ENCODE measurements around the gene RBM5. TPM values are rescaled to one million over a fixed set of nuclear protein-coding genes. Genes with fewer than 3 reads are reported as not detected.

Gene RBM5
- total RNA-seq, 4 donors from 2014 or later: 41.1 to 108 (median 48.2) TPM

GRCh38 chr3:50117120-50117519, 28.4 kb downstream of the RBM5 start:
- Histone ChIP-seq H3K36me3 (peaks cover 6 to 83% of the 10 kb centered on the region in 2 donors), H3K4me1 (peaks cover 7 to 12% of the 10 kb centered on the region in 2 donors), H3K4me3 (no peak overlapping the region), H3K27ac (no peak overlapping the region), H3K27me3 (no peaks in the 10 kb centered on the region), H3K9me3 (no peaks in the 10 kb centered on the region)
- TF ChIP-seq CTCF (IDR thresholded peaks at IDR 0.05 in 4 of 5, conservative IDR thresholded peaks at IDR 0.05 in 1 of 5) (no peak), POLR2A (IDR thresholded peaks at IDR 0.05) (no peak)
- no peak for ATAC-seq
- no peak for DNase-seq
- intact Hi-C loops (cut with DNase I; ENCODE audit: low total_unique reads) (no loop called here), in situ Hi-C loops (cut with MboI; ENCODE audit: low sequenced_read_pairs in 4 of 4) (no loop called here)

GRCh38 chr3:50118237-50118636, 29.5 kb downstream of the RBM5 start:
- no peaks in the 10 kb centered on the region for H3K27me3 ChIP-seq
- peaks cover 3 to 4% of the 10 kb centered on the region in 2 donors for H3K4me1 ChIP-seq
- no peak overlapping the region for H3K4me3 ChIP-seq
- H3K36me3 ChIP-seq: peaks cover 6 to 74% of the 10 kb centered on the region in 2 donors
- no peaks in the 10 kb centered on the region for H3K9me3 ChIP-seq
- intact Hi-C loops (cut with DNase I; ENCODE audit: low total_unique reads) (no loop called here), in situ Hi-C loops (cut with MboI; ENCODE audit: low sequenced_read_pairs in 4 of 4) (no loop called here)
- DNase-seq (no peak), ATAC-seq (no peak)
- TF ChIP-seq POLR2A (IDR thresholded peaks at IDR 0.05): no peak
- TF ChIP-seq CTCF (IDR thresholded peaks at IDR 0.05 in 4 of 5, conservative IDR thresholded peaks at IDR 0.05 in 1 of 5): no peak
- H3K27ac ChIP-seq: no peak overlapping the region

DNA sequence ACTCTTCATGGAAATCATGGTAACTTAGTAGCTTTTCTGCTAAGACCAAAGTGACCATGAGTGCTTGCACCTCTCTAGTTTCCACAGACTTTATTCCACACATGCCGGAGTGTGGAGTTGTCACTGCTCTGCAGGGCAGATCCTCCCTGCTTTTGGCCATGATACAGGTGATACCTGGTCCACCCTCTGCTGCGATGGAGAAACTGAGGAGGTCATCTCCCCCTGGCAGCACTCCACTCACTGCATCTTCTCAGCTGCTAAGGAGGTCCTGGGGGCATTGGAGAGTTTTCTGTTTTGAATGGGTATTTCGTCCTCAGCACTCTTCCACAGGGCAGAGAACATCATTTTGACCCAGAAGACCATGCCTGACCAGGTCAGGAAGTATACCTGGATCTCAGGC, 31.1 kb downstream of the RBM5 start:
- no peak overlapping the region for H3K27ac ChIP-seq
- TF ChIP-seq CTCF (IDR thresholded peaks at IDR 0.05 in 4 of 5, conservative IDR thresholded peaks at IDR 0.05 in 1 of 5) (no peak), POLR2A (IDR thresholded peaks at IDR 0.05) (no peak)
- ATAC-seq (no peak), DNase-seq (no peak)
- H3K4me1 ChIP-seq: peaks cover 3% of the 10 kb centered on the region in 2 donors
- no peak overlapping the region for H3K4me3 ChIP-seq
- intact Hi-C loops (cut with DNase I; ENCODE audit: low total_unique reads): loop anchor here (2.0 kb wide), 2 partner anchors 35 to 107 kb away; partner anchors contain the start of gene SEMA3F
- H3K9me3 ChIP-seq: no peaks in the 10 kb centered on the region
- no peaks in the 10 kb centered on the region for H3K27me3 ChIP-seq
- H3K36me3 ChIP-seq: peaks cover 3 to 58% of the 10 kb centered on the region in 2 donors
- in situ Hi-C loops (cut with MboI; ENCODE audit: low sequenced_read_pairs in 4 of 4): loop anchor here (5.0 to 10.0 kb wide), 2 partner anchors 65 to 68 kb away; no protein-coding TSS in a partner anchor

DNA sequence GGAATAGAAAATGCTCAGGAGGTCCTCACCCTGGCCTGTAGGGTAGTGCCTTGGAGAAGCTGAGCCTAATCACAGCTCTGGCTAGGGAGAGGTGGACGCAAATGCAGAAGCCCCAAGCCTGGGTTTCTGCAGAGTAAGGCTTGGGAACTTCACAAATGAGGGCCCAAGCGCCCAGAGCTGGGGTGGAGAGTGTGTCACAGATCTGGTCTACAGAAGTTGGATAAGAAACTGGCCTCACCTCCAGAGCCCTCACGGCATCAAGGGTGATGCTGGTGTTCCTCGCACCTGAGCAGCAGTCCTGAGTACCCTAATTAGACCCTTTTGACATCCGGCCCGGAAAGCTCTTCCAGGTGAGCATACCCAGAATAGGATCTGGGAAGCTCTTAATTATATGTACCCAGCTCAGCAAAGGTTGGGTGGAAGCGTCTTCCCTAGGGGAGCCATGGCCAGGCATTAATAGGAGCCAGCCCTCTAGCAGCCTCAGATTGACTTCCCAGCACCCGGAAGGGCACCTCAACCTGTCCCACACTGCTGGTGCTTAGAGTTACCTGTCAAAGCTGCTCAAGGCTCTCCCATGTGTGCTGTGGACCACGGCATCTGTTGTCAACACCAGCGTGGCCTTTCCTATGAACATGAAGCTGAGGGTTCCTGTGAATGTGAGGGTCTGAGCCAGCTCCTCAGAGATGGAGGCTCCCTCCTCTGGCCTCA, 31.8 kb downstream of the RBM5 start:
- intact Hi-C loops (cut with DNase I; ENCODE audit: low total_unique reads): loop anchor here (1.0 to 2.0 kb wide), 3 partner anchors 34 to 106 kb away; partner anchors contain the start of gene SEMA3F
- ATAC-seq (no peak), DNase-seq (no peak)
- no peak for TF ChIP-seq POLR2A (IDR thresholded peaks at IDR 0.05)
- TF ChIP-seq CTCF (IDR thresholded peaks at IDR 0.05 in 4 of 5, conservative IDR thresholded peaks at IDR 0.05 in 1 of 5): no peak
- Histone ChIP-seq H3K27me3 (no peaks in the 10 kb centered on the region), H3K27ac (no peak overlapping the region), H3K9me3 (no peaks in the 10 kb centered on the region), H3K36me3 (peaks cover 3 to 51% of the 10 kb centered on the region in 2 donors), H3K4me3 (no peak overlapping the region), H3K4me1 (peaks cover 3 to 4% of the 10 kb centered on the region in 2 donors)
- in situ Hi-C loops (cut with MboI; ENCODE audit: low sequenced_read_pairs in 4 of 4): loop anchor here (5.0 to 10.0 kb wide), 2 partner anchors 64 to 67 kb away; no protein-coding TSS in a partner anchor

Data from gastrocnemius medialis (tissue), 4 donors.